Measurements from ENCODE around the gene WNT5A. TPM values are rescaled to one million over a fixed set of nuclear protein-coding genes. Genes with fewer than 3 reads are reported as not detected.

The WNT5A gene
- total RNA-seq, 1 donor from 2014 or later: 3.3 TPM

- Histone ChIP-seq H3K9me3 (ENCODE audit: low read depth) (no peaks in the 10 kb centered on the region), H3K9ac (no peak overlapping the region), H4K20me1 (ENCODE audit: low read depth) (no peaks in the 10 kb centered on the region), H3K27ac (no peak overlapping the region), H3K27me3 (no peaks in the 10 kb centered on the region), H3F3A (ENCODE audit: low read depth) (no peaks in the 10 kb centered on the region), H3K4me3 (no peak overlapping the region), H3K79me2 (ENCODE audit: low read depth) (no peaks in the 10 kb centered on the region), H3K36me3 (no peaks in the 10 kb centered on the region), H3K4me1 (no peaks in the 10 kb centered on the region), H3K4me2 (no peak overlapping the region), H2AFZ (replicated peaks) (no peak overlapping the region)
- H3K27me3 Mint-ChIP-seq (ENCODE audit: insufficient read depth, low read depth): no peaks in the 10 kb centered on the region
- no peak for TF ChIP-seq EZH2phosphoT487 (IDR thresholded peaks at IDR 0.05)
- no peak for TF ChIP-seq CTCF (IDR thresholded peaks at IDR 0.05)
- no peak for TF ChIP-seq EZH2 (IDR thresholded peaks at IDR 0.05)
- no peak overlapping the region for H3K4me3 Mint-ChIP-seq
- H3K27ac Mint-ChIP-seq: peak overlapping the region; percentile 24
- no peak for DNase-seq (ENCODE audit: low spot score)
- H3K4me1 Mint-ChIP-seq: peaks cover 5% of the 10 kb centered on the region
- no peaks in the 10 kb centered on the region for H3K36me3 Mint-ChIP-seq
- H3K9me3 Mint-ChIP-seq: no peaks in the 10 kb centered on the region
These were observed 13.6 kb upstream of the WNT5A start for GRCh38 chr3:55500555-55501330.

- H3K4me1 Mint-ChIP-seq: no peaks in the 10 kb centered on the region
These were observed 11.4 kb upstream of the WNT5A start for GRCh38 chr3:55498520-55498919.

GRCh38 chr3:55497250-55497649 lies 10.1 kb upstream of the WNT5A start:
- no peak overlapping the region for H3K4me2 ChIP-seq
- H2AFZ ChIP-seq (replicated peaks): no peak overlapping the region
- Mint-ChIP-seq H3K9me3 (no peaks in the 10 kb centered on the region), H3K36me3 (no peaks in the 10 kb centered on the region), H3K27me3 (ENCODE audit: insufficient read depth, low read depth) (peaks cover 2% of the 10 kb centered on the region), H3K27ac (no peak overlapping the region), H3K4me3 (no peak overlapping the region), H3K4me1 (peaks cover 2% of the 10 kb centered on the region)
- no peaks in the 10 kb centered on the region for H3F3A ChIP-seq (ENCODE audit: low read depth)
- H3K9ac ChIP-seq: no peak overlapping the region
- TF ChIP-seq EZH2phosphoT487 (IDR thresholded peaks at IDR 0.05) (no peak), EZH2 (IDR thresholded peaks at IDR 0.05) (no peak), CTCF (IDR thresholded peaks at IDR 0.05) (no peak)
- H3K9me3 ChIP-seq (ENCODE audit: low read depth): no peaks in the 10 kb centered on the region
- no peaks in the 10 kb centered on the region for H3K36me3 ChIP-seq
- no peaks in the 10 kb centered on the region for H4K20me1 ChIP-seq (ENCODE audit: low read depth)
- no peak overlapping the region for H3K27ac ChIP-seq
- H3K79me2 ChIP-seq (ENCODE audit: low read depth): no peaks in the 10 kb centered on the region
- no peak for DNase-seq (ENCODE audit: low spot score)
- no peaks in the 10 kb centered on the region for H3K4me1 ChIP-seq
- H3K27me3 ChIP-seq: peaks cover 9% of the 10 kb centered on the region
- H3K4me3 ChIP-seq: no peak overlapping the region

More at GRCh38 chr3:55498520-55498919, 11.4 kb upstream of the WNT5A start:
- Histone ChIP-seq H3K9ac (no peak overlapping the region), H3K9me3 (ENCODE audit: low read depth) (no peaks in the 10 kb centered on the region), H2AFZ (replicated peaks) (no peak overlapping the region), H3K79me2 (ENCODE audit: low read depth) (no peaks in the 10 kb centered on the region), H3K4me1 (no peaks in the 10 kb centered on the region), H3K4me2 (no peak overlapping the region), H3F3A (ENCODE audit: low read depth) (no peaks in the 10 kb centered on the region), H3K4me3 (no peak overlapping the region), H3K27ac (no peak overlapping the region), H3K27me3 (no peaks in the 10 kb centered on the region), H4K20me1 (ENCODE audit: low read depth) (no peaks in the 10 kb centered on the region), H3K36me3 (no peaks in the 10 kb centered on the region)
- H3K27ac Mint-ChIP-seq: no peak overlapping the region
- no peak for DNase-seq (ENCODE audit: low spot score)
- H3K4me3 Mint-ChIP-seq: no peak overlapping the region
- H3K9me3 Mint-ChIP-seq: no peaks in the 10 kb centered on the region
- no peaks in the 10 kb centered on the region for H3K27me3 Mint-ChIP-seq (ENCODE audit: insufficient read depth, low read depth)
- TF ChIP-seq EZH2 (IDR thresholded peaks at IDR 0.05) (no peak), EZH2phosphoT487 (IDR thresholded peaks at IDR 0.05) (no peak), CTCF (IDR thresholded peaks at IDR 0.05) (no peak)
- H3K36me3 Mint-ChIP-seq: no peaks in the 10 kb centered on the region

Measured in neural progenitor cell (in vitro differentiated cells).